Medulla oblongata (tissue), 1 donor: ENCODE data around the gene EIF2B2.
"Not testable (repeated sequence)": the region's sequence is repeated elsewhere in the genome, so short reads cannot be mapped to it uniquely, and the experiment has no call there.

Source experiments
- DNase-seq: peaks from one replicate; pipeline ENCODE4 v3.0.0-alpha.2; 2015; ENCODE audit errors: extremely low spot score

EIF2B2 gene

GRCh38 chr14:74988993-74989392 is 13.7 kb upstream of the EIF2B2 start:
- DNase-seq, result no peak

GRCh38 chr14:74994182-74994581 is 8.5 kb upstream of the EIF2B2 start:
- DNase-seq, result not testable (repeated sequence)

- DNase-seq, result not testable (repeated sequence)
Measured at GRCh38 chr14:74995781-74996180, 6.9 kb upstream of the EIF2B2 start.

DNA sequence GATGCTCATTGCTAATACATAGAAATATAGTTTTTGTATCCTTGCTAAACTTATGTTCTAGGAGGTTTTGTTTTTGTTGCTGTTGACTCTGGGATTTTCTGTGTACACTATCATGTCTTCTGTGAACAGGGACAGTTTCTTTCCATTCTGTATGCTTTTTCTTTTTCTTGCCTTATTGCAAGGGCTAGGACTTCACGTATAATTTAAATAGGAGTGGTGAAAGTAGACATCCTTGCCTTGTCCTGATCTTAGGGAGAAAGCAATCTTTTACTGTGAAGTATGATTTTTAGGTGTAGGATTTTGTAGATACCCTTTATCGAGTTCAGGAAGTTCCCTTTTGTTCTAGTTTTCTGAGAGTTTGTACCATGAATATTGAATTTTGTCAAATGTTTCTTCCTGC is 1.5 kb upstream of the EIF2B2 start:
- DNase-seq, result no peak

DNA sequence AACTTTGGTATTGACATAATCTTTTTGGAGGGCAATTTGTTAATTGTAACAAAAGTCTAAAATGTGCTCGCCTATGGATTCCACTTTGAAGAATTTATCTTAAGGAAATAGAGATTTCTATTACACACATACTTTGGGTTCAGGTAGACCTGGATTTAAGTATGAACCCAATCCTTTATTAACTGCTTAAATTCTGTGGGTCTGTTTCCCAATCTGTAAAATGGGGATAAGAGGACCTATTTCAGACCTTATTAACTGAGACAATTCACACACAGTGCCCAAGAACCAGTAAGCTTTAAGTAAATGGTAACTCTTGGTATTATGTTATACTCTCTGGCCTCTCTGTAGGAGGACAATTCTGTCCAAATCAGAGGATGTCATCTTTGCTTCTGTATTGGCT is 822 bp upstream of the EIF2B2 start:
- DNase-seq, result no peak

DNA sequence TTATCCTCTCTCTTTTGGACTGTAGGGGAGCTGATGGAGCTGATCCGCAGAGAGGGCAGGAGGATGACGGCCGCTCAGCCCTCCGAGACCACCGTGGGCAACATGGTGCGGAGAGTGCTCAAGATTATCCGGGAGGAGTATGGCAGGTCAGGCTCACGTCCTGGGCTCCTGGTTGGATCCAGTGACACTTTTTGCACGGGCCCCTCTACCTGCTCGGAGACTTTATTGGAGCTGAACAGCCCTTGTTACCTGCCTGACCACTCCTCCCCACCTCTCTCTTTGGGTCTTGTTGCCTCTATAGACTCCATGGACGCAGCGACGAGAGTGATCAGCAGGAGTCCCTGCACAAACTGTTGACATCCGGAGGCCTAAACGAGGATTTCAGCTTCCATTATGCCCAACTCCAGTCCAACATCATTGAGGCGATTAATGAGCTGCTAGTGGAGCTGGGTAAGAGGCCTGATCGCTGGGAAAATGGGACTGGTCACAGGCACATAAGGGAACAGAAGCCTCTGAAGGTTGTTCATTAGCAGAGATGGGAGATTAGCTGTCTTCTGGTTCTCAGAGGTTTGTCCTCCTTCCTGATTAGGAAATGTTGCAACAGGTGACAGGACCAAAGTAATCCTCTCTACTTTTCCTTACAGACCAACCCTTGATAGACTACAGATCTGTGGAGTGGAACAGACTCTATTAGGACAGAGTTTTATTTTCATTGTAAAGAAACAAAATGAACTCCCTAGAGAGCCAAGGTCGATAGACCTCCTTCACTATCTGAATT is 718 bp downstream of the EIF2B2 start:
- DNase-seq, result no peak

DNA sequence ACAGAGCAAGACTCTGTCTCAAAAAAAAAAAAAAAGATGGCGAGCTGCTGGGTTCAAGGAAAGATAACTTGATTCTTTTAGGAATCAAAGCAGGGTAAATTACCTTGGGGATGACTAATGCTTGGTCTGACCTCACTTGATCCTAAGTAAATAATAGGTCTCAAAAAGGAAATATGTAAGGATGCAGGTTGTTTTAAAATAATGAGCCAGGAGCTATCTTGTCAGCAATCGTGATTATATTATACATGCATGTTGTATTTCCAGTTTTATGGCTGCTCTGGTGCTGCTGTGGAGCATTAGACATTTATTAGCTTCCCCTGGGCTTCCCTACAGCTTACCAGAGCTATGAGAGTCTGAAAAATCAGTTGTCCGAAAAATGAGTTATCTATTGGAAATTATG is 2.6 kb downstream of the EIF2B2 start:
- DNase-seq, result no peak

DNA sequence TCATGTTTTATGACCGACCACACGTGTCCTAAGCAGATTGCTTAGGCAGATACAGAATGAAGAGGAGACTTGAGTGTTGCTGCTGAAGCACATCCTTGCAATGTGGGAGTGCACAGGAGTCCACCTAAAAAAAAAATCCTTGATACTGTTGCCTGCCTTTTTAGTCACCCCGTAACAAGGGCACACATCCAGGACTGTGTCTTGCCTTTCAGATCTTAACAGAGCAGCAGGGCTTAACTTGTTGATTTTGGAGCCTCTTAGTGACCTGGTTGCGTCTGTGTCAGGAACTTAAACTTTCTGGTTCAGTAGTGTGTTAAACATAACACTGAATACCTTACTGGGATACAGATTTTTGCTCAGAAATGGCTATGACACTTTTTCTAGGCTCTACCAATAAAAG is 6.5 kb downstream of the EIF2B2 start:
- no peak for DNase-seq

GRCh38 chr14:75010472-75011093 is 7.9 kb downstream of the EIF2B2 start:
- no peak for DNase-seq

DNA sequence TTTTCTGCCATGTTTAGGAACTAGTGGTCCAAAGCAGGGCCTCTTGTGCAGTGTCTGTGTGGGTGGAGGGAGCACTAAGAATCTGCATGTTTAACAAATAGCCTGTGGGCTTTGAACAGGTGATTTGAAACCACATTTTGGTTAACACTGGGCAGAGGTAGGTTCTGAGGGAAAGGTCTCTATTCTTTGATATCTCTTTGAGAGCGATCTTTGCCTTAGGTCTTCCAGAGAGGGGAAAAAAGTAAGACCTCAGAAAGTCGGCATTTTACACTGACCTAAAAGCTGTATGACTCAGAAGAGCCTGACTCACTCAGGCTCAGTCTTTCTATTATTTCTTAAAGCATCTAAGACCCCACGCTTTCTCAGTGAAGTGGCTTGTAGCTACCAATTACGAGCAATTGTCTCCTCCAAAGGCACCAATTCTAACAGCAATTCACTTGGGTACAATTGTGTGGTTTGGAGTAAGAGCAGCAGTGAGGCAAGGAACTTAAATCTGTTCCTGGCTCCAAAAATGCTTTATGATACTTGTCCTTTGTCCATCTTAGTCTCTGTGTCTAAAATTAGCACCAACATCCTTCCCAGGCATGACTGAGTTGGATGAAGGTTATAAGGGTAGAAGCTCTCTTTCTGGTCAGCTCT is 8.8 kb downstream of the EIF2B2 start:
- no peak for DNase-seq

GRCh38 chr14:75013290-75013689 is 10.6 kb downstream of the EIF2B2 start:
- DNase-seq, result no peak

- DNase-seq, result no peak
Measured at GRCh38 chr14:75015496-75015895, 12.8 kb downstream of the EIF2B2 start.

DNA sequence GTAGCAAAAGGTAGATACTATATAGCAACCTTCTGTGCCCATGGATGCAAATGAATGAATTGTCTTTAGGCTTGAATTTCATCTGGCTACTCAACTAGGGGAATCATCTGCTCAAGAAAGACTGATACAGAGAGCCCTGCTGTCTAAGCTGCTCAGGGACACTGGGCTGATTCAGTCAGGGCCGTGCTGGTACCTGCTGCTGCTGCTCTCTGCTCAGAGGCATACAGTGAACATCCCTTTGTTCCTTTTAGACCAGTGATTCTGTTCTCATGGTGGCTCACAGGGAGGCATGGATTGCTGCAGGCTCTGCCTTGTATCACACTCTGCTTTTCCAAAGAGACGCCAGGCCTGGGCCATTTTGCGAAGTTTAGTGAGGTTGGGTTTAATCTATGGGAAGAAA is 14.1 kb downstream of the EIF2B2 start:
- peak; percentile 77 for DNase-seq

DNA sequence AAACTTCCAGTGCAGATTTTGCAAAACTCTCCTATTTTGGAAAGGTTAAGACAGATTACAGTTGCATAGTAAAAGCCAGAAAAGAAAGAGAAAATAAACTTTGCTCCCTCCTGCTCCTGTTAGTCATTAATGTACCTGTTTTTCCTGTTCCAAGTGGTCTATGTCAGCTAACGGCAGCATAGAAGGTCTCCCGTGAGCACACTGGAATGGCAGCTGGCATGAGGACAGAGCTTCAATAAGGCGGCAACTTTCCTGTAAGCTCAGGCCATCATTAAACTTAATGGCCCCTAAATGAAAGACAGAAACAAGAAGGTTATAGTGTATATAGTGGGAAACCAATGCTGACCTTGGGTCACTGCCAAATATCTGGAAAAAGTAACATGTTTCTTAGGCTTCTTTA is 16.0 kb downstream of the EIF2B2 start:
- DNase-seq, result no peak

DNA sequence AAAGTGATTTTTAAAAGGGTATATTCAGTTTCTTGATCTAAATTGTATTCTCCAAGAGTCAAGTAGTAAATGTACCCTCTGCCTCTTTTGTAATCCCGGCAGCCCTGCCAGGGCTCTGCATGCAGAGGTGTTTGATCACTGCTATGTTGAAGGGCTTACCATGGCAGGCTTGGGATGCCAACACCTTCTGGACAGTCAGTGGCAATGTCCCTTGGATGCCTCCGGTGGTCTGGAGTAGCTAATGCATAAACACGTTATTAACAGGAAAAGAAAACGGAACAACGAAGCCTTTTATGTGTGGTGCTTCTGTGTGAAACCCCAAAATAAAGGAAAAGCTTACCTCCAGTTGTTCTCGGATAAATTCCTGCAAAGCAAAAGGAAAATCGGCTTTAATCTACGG is 19.9 kb downstream of the EIF2B2 start:
- DNase-seq, result no peak

- no peak for DNase-seq
Measured at GRCh38 chr14:75023108-75023507, 20.4 kb downstream of the EIF2B2 start.

- DNase-seq, result no peak
Measured at GRCh38 chr14:75025082-75025481, 22.4 kb downstream of the EIF2B2 start.

- no peak for DNase-seq
Measured at GRCh38 chr14:75025876-75026275, 23.2 kb downstream of the EIF2B2 start.

- DNase-seq, result no peak
Measured at GRCh38 chr14:75030147-75030546, 27.4 kb downstream of the EIF2B2 start.

- DNase-seq, result no peak
Measured at GRCh38 chr14:75032939-75033338, 30.2 kb downstream of the EIF2B2 start.

DNA sequence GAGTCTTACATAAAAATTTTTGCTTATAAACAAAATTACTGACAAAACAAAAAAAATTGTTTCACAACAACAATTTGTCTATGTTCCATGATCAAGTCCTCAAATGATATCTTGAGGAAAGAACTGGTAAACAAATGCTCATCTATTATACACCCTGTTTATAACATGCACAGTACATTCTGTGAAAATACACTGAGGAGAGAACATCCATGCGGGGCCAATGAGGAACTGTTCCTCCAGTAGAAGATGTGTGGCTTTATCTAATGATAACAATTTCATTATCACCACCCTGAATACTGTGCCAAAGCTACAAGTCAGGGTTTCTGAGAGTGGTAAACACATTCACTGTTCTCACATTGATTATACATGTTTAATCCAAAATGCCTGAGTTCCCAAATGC is 37.8 kb downstream of the EIF2B2 start:
- no peak for DNase-seq

- DNase-seq, result no peak
Measured at GRCh38 chr14:75040959-75041358, 38.2 kb downstream of the EIF2B2 start.

DNA sequence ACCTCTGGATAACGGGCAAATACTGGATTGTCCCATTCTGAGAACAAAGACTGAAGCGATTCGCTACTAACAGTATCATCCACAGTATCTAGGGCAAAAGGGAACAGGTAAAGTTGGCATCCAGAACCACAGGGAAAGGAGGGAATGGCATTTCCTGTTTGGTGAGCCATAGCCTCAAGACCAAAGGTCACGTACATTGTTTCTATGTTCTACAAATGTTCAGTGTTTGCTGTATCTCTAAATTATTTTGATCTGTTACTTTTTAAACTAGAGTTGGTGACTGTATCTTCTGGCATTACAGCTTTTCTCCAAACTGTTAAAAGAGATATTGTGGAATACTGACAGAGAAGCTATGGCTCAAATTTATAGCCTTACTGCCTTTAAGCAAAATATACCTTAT is 38.9 kb downstream of the EIF2B2 start:
- DNase-seq, result no peak
